ENCODE data around the gene ITPR1.
"Not testable (repeated sequence)": the region's sequence is repeated elsewhere in the genome, so short reads cannot be mapped to it uniquely, and the experiment has no call there.

Gene ITPR1

GRCh38 chr3:4493014-4493940, at the start of gene ITPR1:
ITPR1 (plus strand) TSS chr3:4493348; CDS start chr3:4516492, 23,144 bp downstream.
- peak; percentile 83 for DNase-seq

GRCh38 chr3:4447295-4447999, 45.7 kb upstream of the ITPR1 start:
- DNase-seq, result no peak

DNA sequence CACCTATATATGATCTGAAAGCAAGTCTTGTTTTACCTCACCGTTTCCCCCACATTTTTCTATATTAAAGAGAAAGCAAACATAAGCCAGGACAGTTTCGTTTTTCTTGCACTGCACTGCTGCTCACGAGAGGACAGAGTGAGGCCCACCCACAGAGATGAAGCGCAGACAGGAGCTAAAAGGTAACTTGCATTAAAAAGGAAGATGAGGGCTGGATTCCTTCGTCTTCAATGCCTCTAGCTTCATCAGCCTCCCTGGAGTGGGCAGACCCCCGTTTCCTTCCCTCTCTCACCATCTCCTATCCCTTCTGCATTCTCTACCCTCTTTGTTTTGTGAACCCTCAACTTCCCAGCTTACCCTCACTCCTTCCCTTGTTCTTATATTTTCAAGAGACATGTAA, 45.0 kb upstream of the ITPR1 start:
- no peak for DNase-seq

GRCh38 chr3:4449043-4449805, 43.9 kb upstream of the ITPR1 start:
- DNase-seq, result no peak

DNA sequence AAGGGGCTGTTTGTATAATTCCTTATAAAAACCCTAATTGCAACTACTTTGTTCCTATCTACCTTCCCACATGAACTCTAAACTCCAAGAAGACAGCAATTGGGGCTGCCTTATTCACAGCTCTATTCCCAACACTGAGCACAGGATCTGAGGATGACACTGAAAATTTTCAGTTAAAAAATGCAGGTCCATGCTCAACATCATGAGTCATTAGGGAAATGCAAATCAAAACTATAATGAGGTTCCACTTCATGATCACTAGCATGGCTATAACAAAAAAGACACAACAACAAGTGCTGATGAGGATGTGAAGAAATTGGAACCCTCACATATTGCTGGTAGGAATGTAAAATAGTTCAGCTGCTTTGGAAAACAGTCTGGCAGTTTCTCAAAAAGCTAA, 39.0 kb upstream of the ITPR1 start:
- DNase-seq, result no peak

DNA sequence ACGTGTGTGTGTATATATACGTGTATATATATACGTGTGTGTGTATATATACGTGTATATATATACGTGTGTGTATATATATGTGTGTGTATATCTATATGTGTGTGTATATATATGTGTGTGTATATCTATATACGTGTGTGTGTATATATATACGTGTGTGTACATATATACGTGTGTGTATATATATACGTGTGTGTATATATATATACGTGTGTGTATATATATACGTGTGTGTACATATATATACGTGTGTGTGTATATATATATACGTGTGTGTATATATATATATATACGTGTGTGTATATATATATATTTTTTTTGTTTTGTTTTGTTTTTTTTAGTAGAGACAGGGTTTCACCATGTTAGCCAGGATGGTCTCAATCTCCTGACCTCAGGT, 36.4 kb upstream of the ITPR1 start:
- not testable (repeated sequence) for DNase-seq

DNA sequence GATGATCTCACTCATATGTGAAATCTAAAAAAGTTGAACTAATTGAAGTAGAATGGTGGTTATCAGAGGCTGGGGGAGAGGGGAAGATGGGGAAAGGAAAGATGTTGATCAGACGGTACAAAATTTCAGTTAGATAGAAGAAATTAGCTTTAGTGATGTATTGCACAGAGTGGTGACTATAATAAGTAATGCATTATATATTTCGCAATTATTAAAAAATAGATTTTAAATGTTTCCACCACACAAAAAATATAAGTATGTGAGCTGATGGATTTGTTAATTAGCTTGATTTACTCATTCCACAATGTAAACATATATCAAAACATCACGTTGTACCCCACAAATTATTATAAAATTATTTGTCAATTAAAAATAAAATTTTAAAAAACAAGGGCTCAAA, 34.2 kb upstream of the ITPR1 start:
- no peak for DNase-seq

GRCh38 chr3:4460334-4460733, 32.8 kb upstream of the ITPR1 start:
- no peak for DNase-seq

DNA sequence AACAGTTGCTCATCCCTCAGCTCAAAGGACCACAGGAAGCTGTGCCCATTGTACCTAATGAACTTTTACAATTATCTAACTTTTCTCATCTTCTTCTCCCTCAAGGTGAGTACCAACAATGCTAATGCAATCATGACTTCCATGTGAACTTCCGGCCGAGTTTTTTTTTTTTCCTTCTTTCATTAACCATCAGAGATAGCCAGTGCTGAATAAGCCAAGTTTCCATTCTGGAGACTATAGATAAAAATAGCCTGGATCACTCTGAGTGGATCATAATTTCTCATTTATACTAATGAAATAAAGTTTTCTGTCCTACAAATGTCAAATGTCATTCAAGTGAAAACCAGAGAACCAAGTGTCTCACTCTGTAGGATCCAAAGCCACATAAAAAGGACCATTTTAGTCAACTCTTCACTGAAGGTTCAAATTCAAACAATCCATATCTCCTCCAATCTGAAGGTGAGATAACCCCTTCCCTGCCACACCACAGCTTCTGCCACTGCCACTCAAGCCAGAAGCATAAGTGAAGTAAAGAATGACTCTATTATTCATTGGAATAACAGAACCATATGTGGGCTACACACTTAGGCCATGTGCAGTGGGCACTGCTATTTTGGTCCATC, 31.6 kb upstream of the ITPR1 start:
- no peak for DNase-seq

GRCh38 chr3:4462369-4463040, 30.6 kb upstream of the ITPR1 start:
- no peak for DNase-seq

- no peak for DNase-seq
Observed at GRCh38 chr3:4464576-4464975, 28.6 kb upstream of the ITPR1 start.

GRCh38 chr3:4466741-4467521, 26.2 kb upstream of the ITPR1 start, which contains the start of gene SUMF1:
SUMF1 (minus strand) TSS chr3:4467269; CDS start chr3:4467245, 24 bp downstream.
- DNase-seq, result peak; percentile 36

DNA sequence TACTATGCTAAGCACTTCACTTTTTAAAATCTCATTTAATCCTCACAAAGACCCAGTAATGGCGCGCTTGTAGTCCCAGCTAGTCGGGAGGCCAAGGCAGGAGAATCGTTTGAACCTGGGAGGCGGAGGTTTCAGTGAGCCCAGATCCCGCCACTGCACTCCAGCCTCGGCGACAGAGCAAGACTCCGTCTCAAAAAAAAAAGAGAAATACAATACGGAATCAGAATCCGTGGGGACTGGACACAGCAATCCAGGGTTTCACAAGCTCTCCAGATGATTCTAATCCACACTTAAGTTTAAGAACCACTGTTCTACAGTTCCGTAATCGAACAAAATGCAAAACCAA, 25.7 kb upstream of the ITPR1 start:
- no peak for DNase-seq

GRCh38 chr3:4471907-4472306, 21.2 kb upstream of the ITPR1 start:
- peak; percentile 75 for DNase-seq

- no peak for DNase-seq
Observed at GRCh38 chr3:4472312-4472711, 20.8 kb upstream of the ITPR1 start.

DNA sequence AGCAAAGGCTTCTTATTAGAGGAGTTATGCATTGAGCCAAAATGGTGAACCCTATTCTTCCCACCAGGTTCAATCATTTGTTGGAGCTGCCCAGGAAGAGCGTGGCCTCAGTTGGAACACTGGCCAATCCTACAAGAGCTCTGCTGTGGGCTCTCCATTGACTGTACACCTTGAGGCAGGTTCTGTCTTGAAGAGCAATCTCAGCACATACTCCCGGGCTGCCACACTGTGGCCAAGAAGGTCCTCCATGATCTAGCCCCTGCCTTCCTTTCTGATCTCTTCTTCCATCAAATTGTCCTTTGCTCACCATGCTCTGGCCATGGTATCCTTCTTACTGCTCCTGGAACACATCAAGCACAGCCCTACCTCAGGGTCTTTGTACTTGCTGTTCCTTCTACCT, 20.4 kb upstream of the ITPR1 start:
- no peak for DNase-seq

GRCh38 chr3:4474683-4475490, 18.3 kb upstream of the ITPR1 start:
- DNase-seq, result no peak

DNA sequence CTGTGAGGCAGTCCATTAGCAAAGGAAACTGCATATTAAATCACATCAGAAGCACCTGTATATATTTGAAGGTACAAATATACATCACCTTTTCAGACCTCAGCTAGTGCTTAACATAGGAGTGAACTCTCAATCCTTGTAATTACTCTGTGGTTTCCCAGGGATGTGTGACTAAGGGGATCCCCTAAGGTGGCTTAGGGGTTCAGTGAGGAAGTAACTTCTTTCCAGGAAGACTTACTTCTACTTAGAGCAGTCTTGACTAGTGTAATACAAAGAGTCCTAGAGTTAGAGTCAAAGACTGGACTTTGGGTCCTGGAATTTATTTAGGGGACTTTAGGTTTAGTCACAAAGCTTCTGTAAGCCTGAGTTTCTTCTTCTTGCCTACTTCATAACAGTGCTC, 17.3 kb upstream of the ITPR1 start:
- no peak for DNase-seq

GRCh38 chr3:4476496-4476895, 16.7 kb upstream of the ITPR1 start:
- no peak for DNase-seq

DNA sequence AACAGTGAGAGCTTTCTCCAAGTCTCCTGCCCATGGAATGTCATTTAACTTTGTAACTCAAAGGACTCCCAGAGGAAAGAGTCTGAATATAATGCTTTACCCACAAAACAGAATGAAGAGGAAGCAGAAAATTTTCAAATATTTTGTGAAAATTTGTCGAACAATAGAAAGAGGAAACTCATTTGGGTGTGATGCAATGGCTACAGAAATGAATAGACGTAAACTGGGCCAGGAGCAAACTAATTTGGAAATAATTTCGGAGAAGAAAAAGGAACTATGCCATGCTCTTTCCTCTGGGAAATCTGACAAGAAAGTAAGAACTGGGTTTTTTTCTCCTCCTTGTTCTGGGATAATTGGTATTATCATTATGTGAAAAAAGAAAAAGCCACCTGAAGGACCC, 14.9 kb upstream of the ITPR1 start:
- no peak for DNase-seq

DNA sequence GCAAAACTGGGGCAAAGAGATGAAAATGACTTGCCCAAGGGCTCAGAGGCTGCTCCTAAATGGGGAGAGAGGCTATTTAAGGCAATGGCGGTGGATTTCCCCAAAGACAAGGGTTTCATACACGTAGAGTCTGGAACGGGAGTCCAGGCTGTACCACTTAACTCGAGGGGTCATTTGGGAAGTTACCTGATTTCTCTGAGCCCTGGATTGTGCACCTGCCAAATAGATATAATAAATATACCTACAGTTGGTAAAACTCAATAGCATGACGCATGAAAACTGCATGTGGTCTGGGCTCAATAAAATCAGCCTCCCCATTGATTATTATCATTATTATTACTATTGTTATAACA, 1.3 kb upstream of the ITPR1 start:
- no peak for DNase-seq

All from DMS79 treated with DMSO at 0.1 percent for 48 hours (cell line).